ENCODE results near the gene C1orf232. TPM values are rescaled to one million over a fixed set of nuclear protein-coding genes. Genes with fewer than 3 reads are reported as not detected.

Gene C1orf232
- total and polyA plus RNA-seq, 9 of the 15 experiments (the other 6 are each of a cell fraction or from before 2014, with no cell fraction given): not detected

GRCh38 chr1:26161415-26162219, 7.1 kb downstream of the C1orf232 start (continued):
- TF ChIP-seq IRF9 (tag; IDR thresholded peaks at IDR 0.05) (no peak; the same call in 1 of the 2 replicates), SMAD1 (IDR thresholded peaks at IDR 0.05; ENCODE audit: low read depth, low read length, partially characterized antibody) (no peak), ETV5 (CRISPR knock-in tag; IDR thresholded peaks at IDR 0.05; ENCODE audit: low read depth) (peak; percentile 90), RBFOX2 (IDR thresholded peaks at IDR 0.05; ENCODE audit: low read depth, low read length) (peak; percentile 92), GATA2 (CRISPR knock-in tag; IDR thresholded peaks at IDR 0.05) (no peak), ARNT (IDR thresholded peaks at IDR 0.05) (no peak), NR1H2 (CRISPR knock-in tag; IDR thresholded peaks at IDR 0.05) (no peak), ZNF79 (CRISPR knock-in tag; IDR thresholded peaks at IDR 0.05; ENCODE audit: low read depth) (0 out of 2 replicates have a peak, but pooled peaks have one; percentile 51), KLF1 (tag; IDR thresholded peaks at IDR 0.05) (peak; percentile 66; the same call in 1 of the 2 replicates), HIVEP1 (CRISPR knock-in tag; IDR thresholded peaks at IDR 0.05) (peak; percentile 86; the same call in 1 of the 2 replicates), FOXA1 (IDR thresholded peaks at IDR 0.05; ENCODE audit: borderline replicate concordance) (no peak), UBTF (IDR thresholded peaks at IDR 0.05; ENCODE audit: borderline replicate concordance in 1 of 2, low read depth in 2 of 2, low read length in 2 of 2) (peak; percentile 92 to 98; a peak in 3 of 4 replicates), TCF3 (CRISPR knock-in tag; IDR thresholded peaks at IDR 0.05) (peak; percentile 17; the same call in 1 of the 2 replicates), ZSCAN29 (IDR thresholded peaks at IDR 0.05) (no peak), ZBTB26 (CRISPR knock-in tag; IDR thresholded peaks at IDR 0.05) (no peak), TRIM28 (IDR thresholded peaks at IDR 0.05) (no peak), TAF1 (IDR thresholded peaks at IDR 0.05; ENCODE audit: control insufficient read depth, extremely low read depth, insufficient read depth, low read length, severe bottlenecking) (peak; percentile 64), FOXJ2 (tag; IDR thresholded peaks at IDR 0.05) (no peak), CBX8 (IDR thresholded peaks at IDR 0.05; ENCODE audit: borderline replicate concordance, extremely low read depth, low read depth, low read length, poor library complexity, severe bottlenecking) (no peak), TBP (optimal IDR thresholded peaks at IDR 0.05; ENCODE audit: low read depth, low read length) (peak; percentile 52), IRF2 (CRISPR knock-in tag; IDR thresholded peaks at IDR 0.05) (no peak), CHD1 (IDR thresholded peaks at IDR 0.05; ENCODE audit: low read length) (no peak)
